IMR-90 (cell line): ENCODE data around the gene ZCCHC3. TPM values are rescaled to one million over a fixed set of nuclear protein-coding genes. Genes with fewer than 3 reads are reported as not detected.

Experiments
- ATAC-seq: fragments of 200-7000 bp; cut with Tn5 transposase; 2 replicates; pipeline ENCODE4 v1.9.1; 2020; ENCODE audit warnings: low read depth, mild to moderate bottlenecking, moderate library complexity
- BruUV-seq: library from RNA; stranded (reverse); fragments of 400-500 nt; replicated peaks from 2 replicates; lab custom pipeline; 2021; lab: Mats Ljungman, UMichigan
- CTCF ChIA-PET: fragments of 300-600 bp; formaldehyde crosslinking; extraction: SDS; loops from one replicate; lab custom pipeline; 2021; ENCODE audit warnings: antibody characterized with exemption; lab: Yijun Ruan, JAX
- POLR2A ChIA-PET: fragments of 300-600 bp; sonication (Branson Sonifier 250); formaldehyde crosslinking; loops from one replicate; lab custom pipeline; 2022; ENCODE audit warnings: antibody characterized with exemption; ENCODE audit not compliant: unreplicated experiment; lab: Charles Lee
- DNase-seq: peaks from one replicate; pipeline ENCODE4 v3.0.0; 2013
- H2AFZ ChIP-seq: replicated peaks from 2 replicates; pipeline ENCODE3; 2013; ENCODE audit warnings: low read length, mild to moderate bottlenecking; ENCODE audit not compliant: poor library complexity
- H2AK5ac ChIP-seq: 2 replicates; pipeline ENCODE4 v1.6.1; 2013; ENCODE audit warnings: low read depth, low read length, inconsistent platforms
- H2AK9ac ChIP-seq: replicated peaks from 2 replicates; pipeline ENCODE3; 2013; ENCODE audit warnings: mild to moderate bottlenecking, low read depth, low read length, moderate library complexity; ENCODE audit not compliant: poor library complexity
- H2BK120ac ChIP-seq: 2 replicates; pipeline ENCODE4 v1.6.1; 2013; ENCODE audit warnings: low read depth, low read length, inconsistent platforms
- H2BK15ac ChIP-seq: 3 replicates; pipeline ENCODE4 v1.6.1; 2013; ENCODE audit warnings: low read depth, low read length, inconsistent platforms
- H2BK20ac ChIP-seq: 2 replicates; pipeline ENCODE4 v1.6.1; 2013; ENCODE audit warnings: low read depth, mild to moderate bottlenecking, inconsistent platforms, low read length, moderate library complexity
- H2BK5ac ChIP-seq: 2 replicates; pipeline ENCODE4 v1.6.1; 2013; ENCODE audit warnings: mild to moderate bottlenecking, low read depth, low read length, inconsistent platforms; ENCODE audit not compliant: poor library complexity, severe bottlenecking
- H3K14ac ChIP-seq: replicated peaks from 2 replicates; pipeline ENCODE4 v1.6.1; 2013; ENCODE audit warnings: low read depth, low read length, inconsistent platforms
- H3K18ac ChIP-seq: 2 replicates; pipeline ENCODE4 v1.6.1; 2013; ENCODE audit warnings: low read depth, low read length, control low read depth
- H3K23ac ChIP-seq: 2 replicates; pipeline ENCODE4 v1.6.1; 2013; ENCODE audit warnings: low read depth, low read length, inconsistent platforms
- H3K27ac ChIP-seq: 2 replicates; pipeline ENCODE4 v1.5.1; 2013; ENCODE audit warnings: mild to moderate bottlenecking, control low read depth, low read length; ENCODE audit not compliant: insufficient read depth
- H3K27me3 ChIP-seq: 2 replicates; pipeline ENCODE4 v1.6.1; 2013; ENCODE audit warnings: low read length; ENCODE audit not compliant: control insufficient read depth, insufficient read depth
- H3K36me3 ChIP-seq: 2 replicates; pipeline ENCODE4 v1.6.1; 2013; ENCODE audit warnings: low read length, mixed read lengths; ENCODE audit not compliant: control insufficient read depth, insufficient read depth
- H3K4ac ChIP-seq: 2 replicates; pipeline ENCODE4 v1.6.1; 2013; ENCODE audit warnings: low read depth, low read length, inconsistent platforms
- H3K4me1 ChIP-seq: 2 replicates; pipeline ENCODE4 v1.6.1; 2013; ENCODE audit warnings: low read length, mixed read lengths; ENCODE audit not compliant: control insufficient read depth, insufficient read depth
- H3K4me2 ChIP-seq: 2 replicates; pipeline ENCODE4 v1.6.1; 2013; ENCODE audit warnings: low read depth, mild to moderate bottlenecking, control low read depth, low read length, moderate library complexity
- H3K4me3 ChIP-seq: 2 replicates; pipeline ENCODE4 v1.5.1; 2013; ENCODE audit warnings: low read depth, mild to moderate bottlenecking, control low read depth, low read length, moderate library complexity; ENCODE audit not compliant: insufficient read depth
- H3K56ac ChIP-seq: 2 replicates; pipeline ENCODE4 v1.6.1; 2013; ENCODE audit warnings: low read length, inconsistent platforms; ENCODE audit not compliant: insufficient read depth; ENCODE audit errors: extremely low read depth
- H3K79me1 ChIP-seq, 2 experiments: 2 replicates each; pipeline ENCODE4 v1.6.1; 2013; ENCODE audit warnings: low read length in 2 of 2, inconsistent platforms in 1 of 2, low read depth in 1 of 2
- H3K9ac ChIP-seq: 2 replicates; pipeline ENCODE4 v1.6.1; 2013; ENCODE audit warnings: low read depth, low read length, control low read depth
- H3K9me1 ChIP-seq: 2 replicates; pipeline ENCODE4 v1.6.1; 2013; ENCODE audit warnings: low read length, inconsistent platforms; ENCODE audit not compliant: insufficient read depth
- H3K9me3 ChIP-seq: 2 replicates; pipeline ENCODE4 v1.6.1; 2013; ENCODE audit warnings: low read length; ENCODE audit not compliant: control insufficient read depth, insufficient read depth
- H4K20me1 ChIP-seq: 2 replicates; pipeline ENCODE4 v1.6.1; 2013; ENCODE audit warnings: low read length, inconsistent platforms; ENCODE audit not compliant: insufficient read depth
- H4K5ac ChIP-seq: 2 replicates; pipeline ENCODE4 v1.6.1; 2013; ENCODE audit warnings: mild to moderate bottlenecking, low read depth, low read length, control low read depth
- H4K8ac ChIP-seq, 2 experiments: 2 replicates each; pipeline ENCODE4 v1.6.1; 2013; ENCODE audit warnings: low read depth in 2 of 2, low read length in 2 of 2, control low read depth in 1 of 2, inconsistent platforms in 1 of 2
- H4K91ac ChIP-seq: 2 replicates; pipeline ENCODE4 v1.6.1; 2013; ENCODE audit warnings: low read depth, low read length, inconsistent platforms; ENCODE audit not compliant: insufficient read depth
- BHLHE40 ChIP-seq: fragments of 150-350 bp; IDR thresholded peaks from 2 replicates; pipeline ENCODE4 v1.6.1; 2016; ENCODE audit warnings: mild to moderate bottlenecking, low read depth, low read length
- CEBPB ChIP-seq: IDR thresholded peaks from 2 replicates; pipeline ENCODE4 v1.6.1; 2012; ENCODE audit warnings: low read depth, low read length, improper control_type of control experiment
- CHD1 ChIP-seq: IDR thresholded peaks from 2 replicates; pipeline ENCODE4 v1.6.1; 2012; ENCODE audit warnings: low read depth, low read length, improper control_type of control experiment
- FOS ChIP-seq: fragments of 150-350 bp; IDR thresholded peaks from 2 replicates; pipeline ENCODE4 v1.6.1; 2016; ENCODE audit warnings: low read depth, low read length
- MAZ ChIP-seq: IDR thresholded peaks from 2 replicates; pipeline ENCODE4 v1.6.1; 2012; ENCODE audit warnings: low read depth, mild to moderate bottlenecking, low read length, improper control_type of control experiment, moderate library complexity, borderline replicate concordance
- RAD21 ChIP-seq: IDR thresholded peaks from 2 replicates; pipeline ENCODE4 v1.6.1; 2012; ENCODE audit warnings: low read length, improper control_type of control experiment
- RCOR1 ChIP-seq: IDR thresholded peaks from 2 replicates; pipeline ENCODE4 v1.6.1; 2012; ENCODE audit warnings: mild to moderate bottlenecking, low read length, improper control_type of control experiment; ENCODE audit not compliant: insufficient replicate concordance
- WGBS, 2 experiments: methylation state at CpG; one replicate each; pipeline versions ENCODE4 v1.1.5 to v1.1.7; 2013; ENCODE audit warnings: missing lambda C conversion rate in 2 of 2; ENCODE audit not compliant: insufficient read length in 1 of 2; ENCODE audit errors: extremely low coverage in 2 of 2; 5-methylcytosine and 5-hydroxymethylcytosine counted together
- dilution Hi-C: fragments of 300-500 bp; cut with HindIII; formaldehyde crosslinking; loops from one replicate; pipeline ENCODE4 v1.14.3; 2018; ENCODE audit warnings: low sequenced_read_pairs; ENCODE audit not compliant: unreplicated experiment
- in situ Hi-C: fragments of 300-500 bp; cut with MboI; formaldehyde crosslinking; loops from 3 replicates; pipeline ENCODE4 v1.14.3; 2019; ENCODE audit warnings: low sequenced_read_pairs, inconsistent platforms, mixed read lengths
- intact Hi-C: fragments of 100-400 bp; cut with micrococcal nuclease; formaldehyde crosslinking; loops from 2 replicates; pipeline ENCODE4 v1.10.0; 2022
- polyA plus RNA-seq, 3 experiments: library from polyadenylated mRNA; depleted of rRNA; stranded (reverse); fragments of >200 nt; gene quantifications; 2 replicates each; pipeline ENCODE4 v1.2.3, GENCODE V29; 2012; ENCODE audit warnings: low replicate concordance in 1 of 3
- total RNA-seq: library from RNA; depleted of rRNA; stranded (reverse); fragments of >200 nt; gene quantifications from 2 replicates; pipeline ENCODE4 v1.2.3, GENCODE V29; 2012
- TF ChIP-seq, protein P1 (sequence below): conservative IDR thresholded peaks from 2 replicates; pipeline ENCODE4 v1.5.1; 2012; ENCODE audit warnings: mild to moderate bottlenecking, low read depth, low read length, improper control_type of control experiment
- TF ChIP-seq, protein P2 (sequence below): fragments of 150-350 bp; IDR thresholded peaks from 2 replicates; pipeline ENCODE4 v1.6.1; 2016; ENCODE audit warnings: low read depth, mild to moderate bottlenecking, low read length, moderate library complexity, borderline replicate concordance
- TF ChIP-seq, protein P3 (sequence below): fragments of 150-350 bp; IDR thresholded peaks from 2 replicates; pipeline ENCODE4 v1.6.1; 2017; ENCODE audit warnings: mild to moderate bottlenecking, antibody characterized with exemption, low read length, low read depth

Gene ZCCHC3
- total and polyA plus RNA-seq, 2 of the 4 experiments (the other 2 are of a cell fraction), result 8.2 to 10.9 TPM

DNA sequence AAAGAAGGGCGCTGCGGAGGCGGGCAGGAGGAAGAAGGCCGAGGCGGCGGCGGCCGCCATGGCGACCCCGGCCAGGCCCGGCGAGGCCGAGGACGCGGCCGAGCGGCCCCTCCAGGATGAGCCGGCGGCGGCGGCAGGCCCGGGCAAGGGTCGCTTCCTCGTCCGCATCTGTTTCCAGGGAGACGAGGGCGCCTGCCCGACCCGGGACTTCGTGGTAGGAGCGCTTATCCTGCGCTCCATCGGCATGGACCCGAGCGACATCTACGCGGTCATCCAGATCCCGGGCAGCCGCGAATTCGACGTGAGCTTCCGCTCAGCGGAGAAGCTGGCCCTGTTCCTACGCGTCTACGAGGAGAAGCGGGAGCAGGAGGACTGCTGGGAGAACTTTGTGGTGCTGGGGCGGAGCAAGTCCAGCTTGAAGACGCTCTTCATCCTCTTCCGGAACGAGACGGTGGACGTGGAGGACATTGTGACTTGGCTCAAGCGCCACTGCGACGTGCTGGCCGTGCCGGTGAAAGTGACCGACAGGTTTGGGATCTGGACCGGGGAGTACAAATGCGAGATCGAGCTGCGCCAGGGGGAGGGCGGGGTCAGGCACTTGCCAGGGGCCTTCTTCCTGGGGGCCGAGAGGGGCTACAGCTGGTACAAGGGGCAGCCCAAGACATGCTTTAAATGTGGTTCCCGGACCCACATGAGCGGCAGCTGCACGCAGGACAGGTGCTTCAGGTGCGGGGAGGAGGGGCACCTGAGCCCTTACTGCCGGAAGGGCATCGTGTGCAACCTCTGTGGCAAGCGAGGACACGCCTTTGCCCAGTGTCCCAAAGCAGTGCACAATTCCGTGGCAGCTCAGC, 780 bp downstream of the ZCCHC3 start:
- Histone ChIP-seq H4K5ac (peak overlapping the region; percentile 86), H3K9ac (peak overlapping the region; percentile 90), H3K4me2 (peak overlapping the region; percentile 99), H3K79me1 (peaks cover 33 to 50% of the 10 kb centered on the region in 2 experiments), H2BK5ac (peak overlapping the region; percentile 92), H3K9me1 (peaks cover 25% of the 10 kb centered on the region), H2AFZ (peak overlapping the region; percentile 89), H3K4ac (peak overlapping the region; percentile 98), H2BK15ac (peak overlapping the region; percentile 29; the same call in 1 of the 3 replicates), H3K23ac (peak overlapping the region; percentile 97), H3K4me1 (peaks cover 17% of the 10 kb centered on the region), H2AK9ac (peak overlapping the region; percentile 99), H4K91ac (peak overlapping the region; percentile 71), H2AK5ac (peak overlapping the region; percentile 97), H3K36me3 (peaks cover 5% of the 10 kb centered on the region; the same call in 1 of the 2 replicates), H3K9me3 (no peaks in the 10 kb centered on the region), H4K20me1 (peaks cover 33% of the 10 kb centered on the region), H3K27me3 (no peaks in the 10 kb centered on the region), H3K4me3 (peak overlapping the region; percentile 100), H2BK20ac (no peak overlapping the region), H3K56ac (peak overlapping the region; percentile 44), H3K18ac (peak overlapping the region; percentile 83), H4K8ac (peak overlapping the region; percentile 58 to 88), H2BK120ac (peak overlapping the region; percentile 58), H3K27ac (peak overlapping the region; percentile 99), H3K14ac (peak overlapping the region; percentile 97)
- in situ Hi-C loops, result no loop called here
- dilution Hi-C loops, result no loop called here
- intact Hi-C loops, result loop anchor here (1.0 to 2.0 kb wide), 2 partner anchors 13 to 29 kb away; no protein-coding TSS in a partner anchor
- no TSS peak for BruUV-seq
- TF ChIP-seq RCOR1, result no peak
- TF ChIP-seq, protein P1, sequence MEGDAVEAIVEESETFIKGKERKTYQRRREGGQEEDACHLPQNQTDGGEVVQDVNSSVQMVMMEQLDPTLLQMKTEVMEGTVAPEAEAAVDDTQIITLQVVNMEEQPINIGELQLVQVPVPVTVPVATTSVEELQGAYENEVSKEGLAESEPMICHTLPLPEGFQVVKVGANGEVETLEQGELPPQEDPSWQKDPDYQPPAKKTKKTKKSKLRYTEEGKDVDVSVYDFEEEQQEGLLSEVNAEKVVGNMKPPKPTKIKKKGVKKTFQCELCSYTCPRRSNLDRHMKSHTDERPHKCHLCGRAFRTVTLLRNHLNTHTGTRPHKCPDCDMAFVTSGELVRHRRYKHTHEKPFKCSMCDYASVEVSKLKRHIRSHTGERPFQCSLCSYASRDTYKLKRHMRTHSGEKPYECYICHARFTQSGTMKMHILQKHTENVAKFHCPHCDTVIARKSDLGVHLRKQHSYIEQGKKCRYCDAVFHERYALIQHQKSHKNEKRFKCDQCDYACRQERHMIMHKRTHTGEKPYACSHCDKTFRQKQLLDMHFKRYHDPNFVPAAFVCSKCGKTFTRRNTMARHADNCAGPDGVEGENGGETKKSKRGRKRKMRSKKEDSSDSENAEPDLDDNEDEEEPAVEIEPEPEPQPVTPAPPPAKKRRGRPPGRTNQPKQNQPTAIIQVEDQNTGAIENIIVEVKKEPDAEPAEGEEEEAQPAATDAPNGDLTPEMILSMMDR, result no peak
- TF ChIP-seq BHLHE40, result no peak
- TF ChIP-seq CEBPB, result no peak
- TF ChIP-seq MAZ, result no peak
- TF ChIP-seq, protein P2, sequence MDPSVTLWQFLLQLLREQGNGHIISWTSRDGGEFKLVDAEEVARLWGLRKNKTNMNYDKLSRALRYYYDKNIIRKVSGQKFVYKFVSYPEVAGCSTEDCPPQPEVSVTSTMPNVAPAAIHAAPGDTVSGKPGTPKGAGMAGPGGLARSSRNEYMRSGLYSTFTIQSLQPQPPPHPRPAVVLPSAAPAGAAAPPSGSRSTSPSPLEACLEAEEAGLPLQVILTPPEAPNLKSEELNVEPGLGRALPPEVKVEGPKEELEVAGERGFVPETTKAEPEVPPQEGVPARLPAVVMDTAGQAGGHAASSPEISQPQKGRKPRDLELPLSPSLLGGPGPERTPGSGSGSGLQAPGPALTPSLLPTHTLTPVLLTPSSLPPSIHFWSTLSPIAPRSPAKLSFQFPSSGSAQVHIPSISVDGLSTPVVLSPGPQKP, result no peak
- no peak for TF ChIP-seq FOS
- TF ChIP-seq, protein P3, sequence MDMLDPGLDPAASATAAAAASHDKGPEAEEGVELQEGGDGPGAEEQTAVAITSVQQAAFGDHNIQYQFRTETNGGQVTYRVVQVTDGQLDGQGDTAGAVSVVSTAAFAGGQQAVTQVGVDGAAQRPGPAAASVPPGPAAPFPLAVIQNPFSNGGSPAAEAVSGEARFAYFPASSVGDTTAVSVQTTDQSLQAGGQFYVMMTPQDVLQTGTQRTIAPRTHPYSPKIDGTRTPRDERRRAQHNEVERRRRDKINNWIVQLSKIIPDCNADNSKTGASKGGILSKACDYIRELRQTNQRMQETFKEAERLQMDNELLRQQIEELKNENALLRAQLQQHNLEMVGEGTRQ, result no peak
- 0 out of 2 replicates have a peak, but pooled peaks have one; percentile 6 for TF ChIP-seq RAD21
- peak; percentile 72; the same call in 1 of the 2 replicates for TF ChIP-seq CHD1
- CTCF ChIA-PET, result interaction anchor here (1.3 to 1.5 kb wide), 2 partner anchors 11 to 32 kb away, joined by 3 read pairs; no protein-coding TSS in a partner anchor
- peak; percentile 43 for ATAC-seq
- 0% methylated on average over 56 of the region's 75 CpGs; no CpG with 5 or more reads in 1 of the 2 experiments for WGBS, 2 experiments
- DNase-seq, result peak; percentile 71
- POLR2A ChIA-PET, result interaction anchor here (0.6 kb wide), 1 partner anchor 12 kb away, joined by 5 read pairs; no protein-coding TSS in a partner anchor
